ENCODE results near the gene SGCD.
A peak's percentile ranks its signal among the peaks of the same experiment; 100 is the strongest.

The SGCD gene

GRCh38 chr5:156456857-156457256, 129.9 kb downstream of the SGCD start:
- DNase-seq (ENCODE audit: low read depth in 2 of 2): no peak

GRCh38 chr5:156459812-156460385, 132.9 kb downstream of the SGCD start:
- no peak for DNase-seq (ENCODE audit: low read depth in 2 of 2)

GRCh38 chr5:156460471-156460870, 133.5 kb downstream of the SGCD start:
- no peak for DNase-seq (ENCODE audit: low read depth in 2 of 2)

- no peak for DNase-seq (ENCODE audit: low read depth in 2 of 2)
Measured at GRCh38 chr5:156466871-156467270, 139.9 kb downstream of the SGCD start.

GRCh38 chr5:156469636-156470035, 142.7 kb downstream of the SGCD start:
- no peak for DNase-seq (ENCODE audit: low read depth in 2 of 2)

GRCh38 chr5:156471893-156472292, 144.9 kb downstream of the SGCD start:
- no peak for DNase-seq (ENCODE audit: low read depth in 2 of 2)

GRCh38 chr5:156473269-156473908, 146.4 kb downstream of the SGCD start:
- no peak for DNase-seq (ENCODE audit: low read depth in 2 of 2)

GRCh38 chr5:156474251-156474650, 147.3 kb downstream of the SGCD start:
- DNase-seq (ENCODE audit: low read depth in 2 of 2): no peak

- no peak for DNase-seq (ENCODE audit: low read depth in 2 of 2)
Measured at GRCh38 chr5:156475182-156476157, 148.5 kb downstream of the SGCD start.

- no peak for DNase-seq (ENCODE audit: low read depth in 2 of 2)
Measured at GRCh38 chr5:156476158-156476551, 149.2 kb downstream of the SGCD start.

GRCh38 chr5:156476678-156477077, 149.7 kb downstream of the SGCD start:
- no peak for DNase-seq (ENCODE audit: low read depth in 2 of 2)

GRCh38 chr5:156477196-156477595, 150.2 kb downstream of the SGCD start:
- DNase-seq (ENCODE audit: low read depth in 2 of 2): no peak

GRCh38 chr5:156479849-156480248, 152.9 kb downstream of the SGCD start:
- DNase-seq (ENCODE audit: low read depth in 2 of 2): peak in 1 of 2 donors; percentile 3

- DNase-seq (ENCODE audit: low read depth in 2 of 2): no peak
Measured at GRCh38 chr5:156481741-156482140, 154.8 kb downstream of the SGCD start.

GRCh38 chr5:156482818-156483217, 155.9 kb downstream of the SGCD start:
- no peak for DNase-seq (ENCODE audit: low read depth in 2 of 2)

GRCh38 chr5:156486394-156487238, 159.7 kb downstream of the SGCD start:
- DNase-seq (ENCODE audit: low read depth in 2 of 2): no peak

- no peak for DNase-seq (ENCODE audit: low read depth in 2 of 2)
Measured at GRCh38 chr5:156491766-156492165, 164.8 kb downstream of the SGCD start.

GRCh38 chr5:156496291-156496690, 169.3 kb downstream of the SGCD start:
- DNase-seq (ENCODE audit: low read depth in 2 of 2): no peak

- no peak for DNase-seq (ENCODE audit: low read depth in 2 of 2)
Measured at GRCh38 chr5:156497804-156498208, 170.8 kb downstream of the SGCD start.

GRCh38 chr5:156498226-156498980, 171.4 kb downstream of the SGCD start:
- no peak for DNase-seq (ENCODE audit: low read depth in 2 of 2)

- DNase-seq (ENCODE audit: low read depth in 2 of 2): no peak
Measured at GRCh38 chr5:156500755-156501154, 173.8 kb downstream of the SGCD start.
